AG09319 (cell line): ENCODE results near the gene SCAF1.

Experiments used
- DNase-seq: peaks from one replicate; pipeline ENCODE4 v3.0.0-alpha.2; 2010; ENCODE audit warnings: low read depth; ENCODE audit errors: extremely low read depth
- TF ChIP-seq, protein P1 (sequence below): IDR thresholded peaks from 2 replicates; pipeline ENCODE4 v1.5.1; 2011; ENCODE audit warnings: low read depth, mild to moderate bottlenecking, inconsistent platforms, low read length, moderate library complexity

SCAF1 gene

DNA sequence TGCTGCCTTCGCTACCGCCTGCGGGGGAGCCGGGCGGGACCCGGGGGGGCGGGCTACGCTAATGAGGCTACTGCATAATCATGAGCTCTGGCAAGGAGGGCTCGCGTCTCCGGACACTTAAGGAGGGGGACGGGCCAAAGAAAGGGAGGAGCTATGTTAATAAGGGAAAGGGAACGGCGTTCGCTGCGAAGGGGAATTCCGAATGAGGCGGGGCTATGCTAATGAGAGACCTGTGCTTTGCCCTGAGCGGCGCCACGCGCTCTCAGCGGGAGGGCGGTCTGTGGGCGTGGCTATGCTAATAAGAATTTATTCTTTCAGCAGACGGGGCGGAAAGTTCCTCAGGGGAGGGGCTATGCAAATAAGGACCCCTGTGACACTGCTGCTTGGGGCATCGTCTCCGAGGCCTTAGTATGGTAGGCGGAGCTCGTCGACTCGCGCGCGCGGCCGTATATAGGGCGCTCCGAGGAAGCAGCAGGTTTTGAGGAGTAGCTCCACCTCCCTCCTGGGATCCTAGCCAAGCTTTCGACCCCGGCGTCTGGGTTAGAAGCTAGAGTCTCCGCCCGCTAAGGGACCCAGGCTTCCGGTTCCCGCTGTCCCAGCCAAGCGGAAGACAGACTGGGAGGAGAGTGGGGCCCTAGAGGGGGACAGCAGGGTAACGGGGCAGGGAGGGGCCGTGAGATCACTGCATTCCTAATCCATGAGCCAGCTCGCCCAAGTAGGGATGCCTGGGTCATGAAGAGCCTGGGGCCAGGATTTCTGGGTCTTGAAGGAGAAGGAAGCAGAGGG, 1.7 kb upstream of the SCAF1 start, which contains the start of gene RRAS:
Gene RRAS (minus strand): TSS at position 31 of the 786 bp plus-strand sequence. CDS start 45 bp downstream, outside the sequence.
- TF ChIP-seq, protein P1, sequence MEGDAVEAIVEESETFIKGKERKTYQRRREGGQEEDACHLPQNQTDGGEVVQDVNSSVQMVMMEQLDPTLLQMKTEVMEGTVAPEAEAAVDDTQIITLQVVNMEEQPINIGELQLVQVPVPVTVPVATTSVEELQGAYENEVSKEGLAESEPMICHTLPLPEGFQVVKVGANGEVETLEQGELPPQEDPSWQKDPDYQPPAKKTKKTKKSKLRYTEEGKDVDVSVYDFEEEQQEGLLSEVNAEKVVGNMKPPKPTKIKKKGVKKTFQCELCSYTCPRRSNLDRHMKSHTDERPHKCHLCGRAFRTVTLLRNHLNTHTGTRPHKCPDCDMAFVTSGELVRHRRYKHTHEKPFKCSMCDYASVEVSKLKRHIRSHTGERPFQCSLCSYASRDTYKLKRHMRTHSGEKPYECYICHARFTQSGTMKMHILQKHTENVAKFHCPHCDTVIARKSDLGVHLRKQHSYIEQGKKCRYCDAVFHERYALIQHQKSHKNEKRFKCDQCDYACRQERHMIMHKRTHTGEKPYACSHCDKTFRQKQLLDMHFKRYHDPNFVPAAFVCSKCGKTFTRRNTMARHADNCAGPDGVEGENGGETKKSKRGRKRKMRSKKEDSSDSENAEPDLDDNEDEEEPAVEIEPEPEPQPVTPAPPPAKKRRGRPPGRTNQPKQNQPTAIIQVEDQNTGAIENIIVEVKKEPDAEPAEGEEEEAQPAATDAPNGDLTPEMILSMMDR = no peak
- DNase-seq = peak; percentile 100

DNA sequence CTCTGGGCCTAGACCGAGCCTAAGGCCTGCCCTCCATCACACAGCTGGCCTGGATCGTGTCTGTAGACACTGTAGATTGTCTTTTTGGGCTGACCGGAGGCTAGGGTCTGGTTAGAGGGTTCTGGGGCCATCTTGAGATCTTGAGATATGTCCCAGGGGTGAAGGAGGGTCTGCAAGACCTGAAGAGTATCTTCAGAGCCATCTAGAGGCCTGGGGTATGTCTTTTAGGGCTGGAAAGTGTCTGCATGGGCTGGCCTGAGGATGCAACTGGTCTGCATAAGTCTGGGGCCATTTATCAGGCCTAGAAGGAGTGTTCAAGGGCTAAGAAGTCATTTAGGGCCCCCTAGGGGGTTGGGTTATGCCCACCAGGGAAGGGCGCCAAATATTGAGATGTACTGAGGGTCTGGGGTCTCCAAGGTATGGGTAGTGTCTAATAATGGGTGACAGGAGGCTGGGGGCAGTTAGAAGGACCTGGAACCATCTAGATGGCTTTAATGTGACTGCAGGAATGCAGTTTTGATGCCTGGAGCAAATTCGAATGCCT, 555 bp downstream of the SCAF1 start:
- DNase-seq = no peak
- TF ChIP-seq, protein P1 = no peak

DNA sequence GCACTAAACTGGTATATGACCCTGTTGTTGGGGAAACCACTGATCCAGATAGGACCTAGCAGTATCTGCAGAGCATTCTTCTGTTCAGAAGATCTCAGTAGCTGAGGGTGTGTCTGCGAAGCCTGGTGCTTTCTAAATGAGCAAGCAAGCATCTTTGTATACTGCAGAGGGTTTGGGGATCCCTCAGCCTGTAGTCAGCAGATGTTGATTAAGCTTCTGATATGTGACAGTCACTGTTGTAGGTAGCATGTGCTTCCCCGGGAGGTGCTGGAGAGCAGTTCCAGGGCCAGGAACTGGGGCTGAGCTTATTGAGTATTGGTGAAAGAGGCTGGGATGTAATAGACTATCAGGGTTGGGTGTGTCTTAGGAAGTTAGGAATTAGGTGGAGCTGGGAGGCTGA, 1.5 kb downstream of the SCAF1 start:
- DNase-seq = no peak
- TF ChIP-seq, protein P1 = no peak

DNA sequence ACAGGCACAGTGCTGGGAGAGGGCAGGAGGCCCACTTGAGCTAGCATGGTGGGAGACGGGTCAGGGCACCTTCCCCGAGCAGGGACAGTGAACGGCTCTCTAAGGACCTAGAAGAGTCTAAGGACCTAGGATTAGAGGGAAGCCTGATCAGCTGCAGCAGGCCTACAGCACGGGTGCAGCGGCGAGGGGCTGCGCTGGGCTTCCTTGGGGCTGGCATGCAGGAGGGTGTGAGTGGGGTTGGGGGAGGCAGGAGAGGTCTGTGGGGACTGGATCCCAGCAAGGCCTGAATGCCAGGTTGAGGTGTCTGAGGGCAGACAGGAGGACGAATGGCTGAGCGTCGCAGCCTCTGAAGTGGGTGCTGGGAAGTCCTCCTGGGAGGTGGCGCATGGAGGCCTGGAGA, 3.6 kb downstream of the SCAF1 start:
- TF ChIP-seq, protein P1 = no peak

DNA sequence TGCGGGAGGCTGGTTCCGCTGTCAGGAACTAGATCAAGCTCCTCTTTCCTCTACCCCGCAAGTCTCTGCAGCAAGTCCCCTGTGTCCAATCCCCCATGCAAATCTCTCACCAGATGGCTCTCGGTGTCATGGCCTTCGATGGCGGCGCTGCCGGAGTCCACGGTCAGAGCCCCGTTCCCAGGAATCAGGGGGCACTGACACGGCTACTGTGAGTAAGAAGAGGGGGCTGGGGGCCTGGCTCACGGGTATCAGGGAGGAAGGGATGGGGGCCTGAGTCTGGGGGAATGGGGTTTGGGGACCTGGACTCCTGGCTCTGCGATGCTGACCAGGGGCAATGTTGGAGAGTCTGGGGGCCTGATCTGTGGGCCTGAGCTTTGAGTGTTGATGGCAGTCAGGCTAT, 4.0 kb downstream of the SCAF1 start:
- no peak for DNase-seq
- TF ChIP-seq, protein P1 = no peak

More for the DNA sequence above, 3.6 kb downstream of the SCAF1 start:
- no peak for DNase-seq

DNA sequence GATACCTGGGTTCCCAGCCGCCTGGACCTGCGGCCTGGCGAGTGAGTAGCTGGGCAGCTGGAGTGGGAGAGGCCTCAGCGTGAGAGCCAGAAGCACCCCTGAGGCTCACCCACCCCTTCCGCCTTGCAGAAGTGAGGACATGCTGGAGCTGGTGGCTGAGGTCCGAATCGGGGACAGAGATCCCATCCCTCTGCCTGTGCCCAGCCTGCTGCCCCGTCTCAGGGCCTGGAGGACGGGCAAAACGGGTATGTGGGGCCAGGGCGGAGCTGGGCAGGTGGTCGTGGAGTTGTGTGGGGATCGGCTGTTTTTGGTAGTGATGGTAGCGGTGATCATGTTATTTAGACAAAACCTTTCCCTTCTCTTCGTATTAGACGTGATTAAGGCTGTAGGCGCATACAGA, 4.6 kb downstream of the SCAF1 start:
- TF ChIP-seq, protein P1 = no peak
- DNase-seq = no peak

DNA sequence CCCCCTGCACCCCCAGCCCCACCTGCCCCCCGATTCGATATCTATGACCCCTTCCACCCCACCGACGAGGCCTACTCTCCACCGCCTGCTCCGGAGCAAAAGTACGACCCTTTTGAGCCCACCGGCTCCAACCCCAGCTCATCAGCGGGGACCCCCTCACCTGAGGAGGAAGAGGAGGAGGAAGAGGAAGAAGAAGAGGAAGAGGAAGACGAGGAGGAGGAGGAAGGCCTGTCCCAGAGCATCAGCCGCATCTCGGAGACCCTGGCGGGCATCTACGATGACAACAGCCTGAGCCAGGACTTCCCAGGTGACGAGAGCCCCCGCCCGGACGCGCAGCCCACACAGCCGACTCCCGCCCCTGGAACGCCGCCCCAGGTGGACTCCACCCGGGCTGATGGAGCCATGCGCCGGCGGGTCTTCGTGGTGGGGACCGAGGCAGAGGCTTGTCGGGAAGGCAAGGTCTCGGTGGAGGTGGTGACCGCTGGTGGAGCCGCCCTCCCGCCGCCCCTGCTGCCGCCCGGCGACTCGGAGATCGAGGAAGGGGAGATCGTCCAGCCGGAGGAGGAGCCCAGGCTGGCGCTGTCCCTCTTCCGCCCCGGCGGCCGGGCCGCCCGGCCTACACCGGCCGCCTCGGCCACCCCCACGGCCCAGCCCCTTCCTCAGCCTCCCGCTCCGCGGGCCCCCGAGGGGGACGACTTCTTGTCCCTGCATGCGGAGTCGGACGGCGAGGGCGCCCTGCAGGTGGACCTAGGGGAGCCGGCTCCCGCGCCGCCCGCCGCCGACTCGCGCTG, 9.2 kb downstream of the SCAF1 start:
- TF ChIP-seq, protein P1 = no peak
- DNase-seq = no peak
